Subcutaneous adipose tissue (tissue), 4 donors: ENCODE data around the gene ADCK2. TPM values are rescaled to one million over a fixed set of nuclear protein-coding genes. Genes with fewer than 3 reads are reported as not detected.

ENCODE experiments used
- total RNA-seq, 4 donors: library from RNA; depleted of rRNA; stranded (reverse); fragments of >200 nt; gene quantifications; one replicate each; pipeline ENCODE4 v1.1.0, GENCODE V29; 2016
- TF ChIP-seq, protein P1 (sequence below): fragments of 450-650 bp; IDR thresholded peaks from one replicate; pipeline ENCODE4 v1.5.1; 2016; ENCODE audit warnings: low read depth, mild to moderate bottlenecking, control low read depth, antibody characterized with exemption, moderate library complexity

The ADCK2 gene
- total RNA-seq, 4 donors from 2014 or later: 6.8 to 45.0 (median 19.9) TPM

DNA sequence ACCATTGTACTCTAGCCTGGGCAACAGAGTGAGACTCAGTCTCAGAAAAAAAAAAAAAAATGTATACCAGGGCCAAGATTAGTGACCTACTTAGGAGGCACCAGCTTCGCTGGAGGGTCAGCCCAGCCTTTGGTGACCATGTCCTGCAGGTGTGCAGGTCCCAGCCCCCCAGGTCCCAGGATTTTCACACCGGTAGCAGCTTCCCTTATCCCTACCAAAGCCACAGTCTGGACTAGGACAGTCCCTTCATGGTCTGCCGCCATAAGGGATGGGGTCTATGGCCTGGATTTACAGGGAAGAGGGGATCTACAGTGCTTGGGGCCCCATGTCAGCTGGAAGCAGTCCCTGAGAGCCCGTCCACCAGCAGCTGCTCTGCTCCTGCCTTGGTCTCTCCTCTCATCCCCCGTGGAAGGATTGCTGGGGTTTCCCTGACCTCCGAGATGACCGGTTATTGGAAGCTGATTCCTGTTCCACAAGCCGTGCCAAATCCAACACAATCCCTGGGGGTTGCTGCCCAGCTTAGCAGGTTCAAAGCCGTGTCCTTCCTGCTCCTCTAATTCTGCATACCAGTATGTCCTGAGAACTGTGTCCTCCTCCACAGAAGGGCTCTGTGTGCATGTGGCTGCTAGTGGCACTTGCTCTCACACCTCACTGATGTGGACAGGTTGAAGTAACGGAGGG lies 12.8 kb downstream of the ADCK2 start:
- TF ChIP-seq, protein P1, sequence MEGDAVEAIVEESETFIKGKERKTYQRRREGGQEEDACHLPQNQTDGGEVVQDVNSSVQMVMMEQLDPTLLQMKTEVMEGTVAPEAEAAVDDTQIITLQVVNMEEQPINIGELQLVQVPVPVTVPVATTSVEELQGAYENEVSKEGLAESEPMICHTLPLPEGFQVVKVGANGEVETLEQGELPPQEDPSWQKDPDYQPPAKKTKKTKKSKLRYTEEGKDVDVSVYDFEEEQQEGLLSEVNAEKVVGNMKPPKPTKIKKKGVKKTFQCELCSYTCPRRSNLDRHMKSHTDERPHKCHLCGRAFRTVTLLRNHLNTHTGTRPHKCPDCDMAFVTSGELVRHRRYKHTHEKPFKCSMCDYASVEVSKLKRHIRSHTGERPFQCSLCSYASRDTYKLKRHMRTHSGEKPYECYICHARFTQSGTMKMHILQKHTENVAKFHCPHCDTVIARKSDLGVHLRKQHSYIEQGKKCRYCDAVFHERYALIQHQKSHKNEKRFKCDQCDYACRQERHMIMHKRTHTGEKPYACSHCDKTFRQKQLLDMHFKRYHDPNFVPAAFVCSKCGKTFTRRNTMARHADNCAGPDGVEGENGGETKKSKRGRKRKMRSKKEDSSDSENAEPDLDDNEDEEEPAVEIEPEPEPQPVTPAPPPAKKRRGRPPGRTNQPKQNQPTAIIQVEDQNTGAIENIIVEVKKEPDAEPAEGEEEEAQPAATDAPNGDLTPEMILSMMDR: no peak

DNA sequence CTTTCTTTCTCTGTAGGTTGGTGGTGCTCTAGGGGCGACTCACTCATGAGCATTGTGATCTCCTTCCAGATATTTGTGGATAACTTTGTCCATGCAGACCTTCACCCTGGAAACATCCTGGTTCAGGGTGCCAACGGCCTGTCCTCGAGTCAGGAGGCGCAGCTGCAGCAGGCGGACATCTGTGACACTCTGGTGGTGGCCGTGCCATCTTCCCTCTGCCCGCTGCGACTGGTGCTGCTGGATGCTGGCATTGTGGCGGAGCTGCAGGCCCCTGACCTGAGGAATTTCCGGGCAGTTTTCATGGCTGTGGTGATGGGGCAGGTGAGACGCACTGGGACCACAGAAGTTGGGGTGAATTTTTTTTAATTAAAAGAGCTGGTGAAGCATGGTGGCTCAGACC lies 14.2 kb downstream of the ADCK2 start:
- TF ChIP-seq, protein P1: no peak

DNA sequence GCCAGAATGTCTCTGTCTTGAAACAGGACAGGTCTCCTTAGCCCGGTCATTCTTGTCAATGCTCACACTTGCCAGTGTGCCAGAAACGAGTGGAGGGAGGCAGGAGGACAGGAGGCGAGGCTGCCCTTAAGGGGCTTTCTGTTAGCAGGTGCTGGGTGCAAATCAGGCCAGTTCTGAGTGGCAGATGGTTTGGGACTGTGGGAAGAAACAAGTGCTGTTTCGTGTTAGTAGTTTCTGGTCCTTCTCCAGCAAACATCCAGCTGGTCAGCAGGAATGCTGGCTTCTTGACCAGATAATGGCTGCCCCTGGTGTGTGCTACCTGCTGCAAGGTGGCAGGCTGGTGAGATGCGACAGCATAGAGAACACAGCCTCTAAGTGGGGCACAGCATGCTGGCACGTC lies 15.6 kb downstream of the ADCK2 start:
- TF ChIP-seq, protein P1: no peak

DNA sequence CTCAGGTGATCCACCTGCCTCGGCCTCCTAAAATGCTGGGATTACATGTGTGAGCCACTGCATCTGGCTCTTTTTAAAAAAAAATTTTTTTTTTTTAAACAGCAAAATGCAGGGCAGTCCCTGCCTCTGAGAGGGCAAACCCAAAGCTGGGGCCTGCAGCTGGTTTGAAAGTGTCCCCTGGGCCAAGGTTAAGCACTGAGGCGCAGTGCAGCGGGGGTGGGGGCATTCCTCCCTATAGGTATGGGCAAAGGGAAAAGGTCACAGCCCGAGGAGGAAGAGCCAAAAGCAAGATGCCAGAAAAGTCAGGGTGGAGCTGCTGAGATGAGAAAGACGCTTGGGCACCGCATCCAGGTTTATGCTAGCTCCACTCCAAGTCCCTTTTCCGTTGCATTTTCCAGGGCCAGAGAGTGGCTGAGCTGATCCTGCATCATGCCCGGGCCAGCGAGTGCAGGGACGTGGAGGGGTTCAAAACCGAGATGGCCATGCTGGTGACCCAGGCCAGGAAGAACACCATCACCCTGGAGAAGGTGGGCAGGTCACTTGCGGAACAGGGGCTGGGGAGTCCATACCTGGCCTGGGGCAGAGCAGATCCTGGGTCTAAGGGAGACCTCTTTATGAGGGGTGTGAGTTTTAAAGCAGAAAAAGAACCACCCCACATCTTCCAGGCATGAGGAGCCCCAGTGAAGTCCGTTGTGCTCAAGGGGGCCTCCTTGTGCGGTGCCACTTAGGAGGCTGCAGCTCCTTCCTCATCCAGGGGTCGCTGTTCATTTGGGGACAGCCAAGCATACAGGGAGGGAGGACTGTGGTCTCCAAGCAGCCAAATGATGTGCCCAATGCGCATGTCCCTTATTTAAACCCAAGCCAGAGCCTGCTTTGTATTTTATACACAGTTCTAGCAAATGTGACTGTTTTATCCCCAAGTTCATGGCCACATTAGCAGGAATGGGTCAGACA lies 16.7 kb downstream of the ADCK2 start:
- TF ChIP-seq, protein P1: no peak

DNA sequence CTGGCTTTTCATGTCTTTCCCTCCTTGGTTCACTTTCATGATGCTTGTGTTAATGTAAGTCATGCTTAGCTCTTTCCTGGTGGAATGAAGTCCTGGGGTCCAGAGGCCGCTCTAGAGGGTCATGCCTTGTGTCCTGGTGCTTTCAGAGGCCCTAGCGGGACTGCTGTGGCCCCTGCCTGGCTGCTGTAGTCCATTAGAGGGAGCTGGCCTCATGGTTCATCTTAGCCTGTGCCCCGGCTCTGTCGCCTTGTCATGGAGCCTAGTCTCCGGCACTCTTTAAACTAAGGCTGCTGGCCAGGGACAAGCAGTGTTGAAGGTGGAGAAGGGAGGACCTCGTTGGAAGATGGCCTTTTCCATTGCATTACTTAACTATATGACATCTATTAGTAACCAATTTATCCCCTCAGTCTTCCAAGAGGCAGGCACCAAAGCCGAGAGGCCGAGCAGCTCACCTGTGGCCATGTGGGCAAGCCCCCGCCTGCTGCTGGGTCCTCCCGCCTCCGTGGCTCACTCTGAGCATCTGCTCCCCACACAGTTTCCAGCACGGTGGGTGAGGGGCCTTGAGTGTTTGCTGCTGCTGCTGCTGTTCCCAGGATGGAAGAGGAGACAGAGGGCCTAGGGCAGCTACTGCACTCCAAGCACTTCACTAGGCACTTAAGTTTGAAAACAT lies 18.8 kb downstream of the ADCK2 start:
- TF ChIP-seq, protein P1: no peak

DNA sequence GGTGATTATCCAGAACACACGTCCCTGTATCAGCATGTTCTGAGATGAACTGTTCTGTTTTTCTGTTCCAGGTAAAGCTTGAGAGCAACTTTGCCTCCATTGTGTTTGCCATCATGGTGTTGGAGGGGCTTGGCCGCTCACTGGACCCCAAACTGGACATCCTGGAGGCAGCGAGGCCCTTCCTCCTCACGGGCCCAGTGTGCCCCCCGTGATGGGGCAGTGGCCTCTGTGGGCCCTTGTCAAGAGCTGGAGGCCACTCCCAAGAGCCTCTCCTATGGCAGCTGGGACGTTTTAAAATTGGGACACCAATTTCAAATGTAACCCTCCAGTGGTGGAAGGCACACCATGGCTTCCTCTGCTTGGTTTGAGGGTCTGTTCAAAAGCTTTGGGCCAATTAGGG lies 21.8 kb downstream of the ADCK2 start:
- TF ChIP-seq, protein P1: no peak

DNA sequence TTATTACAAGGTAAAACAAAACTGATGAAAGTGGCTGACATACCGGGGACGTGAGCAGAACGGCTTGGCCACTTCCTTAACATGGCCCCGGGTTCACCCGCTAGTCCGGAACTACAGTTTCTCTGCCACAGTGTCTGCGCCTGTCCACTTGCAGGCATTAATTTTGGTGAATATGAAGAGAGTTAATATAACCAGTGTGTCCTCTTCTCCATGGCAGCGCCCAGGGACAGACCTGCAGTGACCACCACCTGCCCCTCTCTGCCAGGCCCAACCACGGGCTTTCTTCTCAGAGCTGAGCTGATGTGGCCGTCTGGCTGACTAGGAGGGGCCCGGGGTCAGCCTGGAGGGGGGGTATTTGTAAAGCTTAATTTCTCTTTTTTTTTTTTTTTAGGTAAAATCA lies 22.6 kb downstream of the ADCK2 start:
- TF ChIP-seq, protein P1: no peak
